Loucy (cell line): ENCODE results near the gene ASTN2.

Experiments
- H2AFZ ChIP-seq: fragments of 200-600 bp; sonication (generic); 2 replicates; pipeline ENCODE4 v1.6.0; 2016; ENCODE audit warnings: antibody characterized with exemption, mild to moderate bottlenecking, low read length, moderate library complexity
- H3F3A ChIP-seq: fragments of 200-600 bp; 2 replicates; pipeline ENCODE4 v1.6.0; 2016; ENCODE audit warnings: antibody characterized with exemption, low read depth, mild to moderate bottlenecking
- H3K27me3 ChIP-seq: fragments of 200-600 bp; sonication (generic); 2 replicates; pipeline ENCODE4 v1.6.1; 2014; ENCODE audit warnings: low read length, mild to moderate bottlenecking; ENCODE audit not compliant: insufficient read depth, poor library complexity, severe bottlenecking
- H3K36me3 ChIP-seq: fragments of 200-600 bp; sonication (generic); 2 replicates; pipeline ENCODE4 v1.6.1; 2016; ENCODE audit warnings: low read length; ENCODE audit not compliant: insufficient read depth
- H3K4me1 ChIP-seq: fragments of 200-600 bp; sonication (generic); 2 replicates; pipeline ENCODE4 v1.5.1; 2014; ENCODE audit warnings: low read length, mild to moderate bottlenecking; ENCODE audit not compliant: insufficient read depth, poor library complexity, severe bottlenecking
- H3K4me2 ChIP-seq: fragments of 200-600 bp; sonication (generic); 2 replicates; pipeline ENCODE4 v1.6.0; 2014; ENCODE audit warnings: antibody characterized with exemption, low read length, low read depth, mild to moderate bottlenecking; ENCODE audit not compliant: poor library complexity, severe bottlenecking
- H3K4me3 ChIP-seq: fragments of 200-600 bp; sonication (generic); 2 replicates; pipeline ENCODE4 v1.5.1; 2014; ENCODE audit warnings: low read length, mild to moderate bottlenecking, mixed read lengths; ENCODE audit not compliant: poor library complexity, severe bottlenecking
- H3K79me2 ChIP-seq: fragments of 200-600 bp; sonication (generic); 2 replicates; pipeline ENCODE4 v1.6.1; 2014; ENCODE audit warnings: low read length; ENCODE audit not compliant: insufficient read depth
- H3K9ac ChIP-seq: fragments of 200-600 bp; sonication (generic); 2 replicates; pipeline ENCODE4 v1.6.0; 2014; ENCODE audit warnings: mild to moderate bottlenecking, low read depth, low read length, moderate library complexity; ENCODE audit not compliant: poor library complexity, severe bottlenecking
- H3K9me2 ChIP-seq: fragments of 200-600 bp; sonication (generic); replicated peaks from 2 replicates; pipeline ENCODE4 v1.6.1; 2016; ENCODE audit warnings: low read depth, low read length, mixed read lengths
- H3K9me3 ChIP-seq: fragments of 200-600 bp; sonication (generic); 2 replicates; pipeline ENCODE4 v1.6.1; 2014; ENCODE audit warnings: mild to moderate bottlenecking, antibody characterized with exemption, low read length, low read depth; ENCODE audit not compliant: insufficient read depth
- H4K20me1 ChIP-seq: fragments of 200-600 bp; sonication (generic); 2 replicates; pipeline ENCODE4 v1.6.0; 2014; ENCODE audit warnings: antibody characterized with exemption, low read length, mild to moderate bottlenecking; ENCODE audit not compliant: insufficient read depth, poor library complexity, severe bottlenecking
- EZH2phosphoT487 ChIP-seq: fragments of 200-600 bp; IDR thresholded peaks from 2 replicates; pipeline ENCODE4 v1.6.1; 2018; ENCODE audit warnings: antibody characterized with exemption, mild to moderate bottlenecking, moderate library complexity, borderline replicate concordance
- TF ChIP-seq, protein P1 (sequence below): fragments of 200-600 bp; sonication (generic); conservative IDR thresholded peaks from 2 replicates; pipeline ENCODE4 v1.5.1; 2014; ENCODE audit warnings: mild to moderate bottlenecking, antibody characterized with exemption, low read length

ASTN2 gene

DNA sequence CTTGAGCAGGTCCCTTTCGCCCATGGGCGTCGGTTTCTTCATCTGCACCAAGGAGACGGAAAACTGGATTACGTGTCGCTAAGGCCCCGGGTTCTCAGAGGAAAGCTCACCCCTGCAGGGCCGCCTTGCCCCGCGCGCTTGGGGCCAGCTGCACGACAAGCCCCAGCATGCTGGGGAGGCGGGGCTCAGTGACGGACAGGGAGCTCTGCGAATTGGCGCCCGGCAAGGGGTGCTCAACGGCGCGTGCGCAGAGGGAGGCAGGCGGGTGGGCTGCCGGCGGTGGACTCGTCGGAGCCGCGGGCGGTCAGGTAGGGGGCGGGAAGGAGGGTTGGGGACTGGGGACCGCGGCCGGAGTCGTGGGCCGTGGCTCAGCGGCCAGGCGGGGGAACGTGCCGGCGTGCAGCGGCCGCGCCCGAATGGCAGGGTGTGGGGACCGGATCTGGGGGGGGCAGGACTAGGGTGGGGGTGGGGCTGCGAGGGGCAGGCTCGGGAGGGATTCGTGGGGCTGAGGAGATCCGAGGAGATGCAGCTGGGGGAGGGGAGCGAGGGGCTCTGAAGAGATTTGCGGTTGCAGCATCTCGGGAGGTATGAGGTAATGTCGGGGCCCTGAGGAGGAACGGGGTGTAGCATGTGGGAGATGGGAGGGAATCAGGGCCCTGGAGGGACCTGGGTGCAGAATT is 727.6 kb downstream of the ASTN2 start, which contains the start of gene TRIM32:
Gene TRIM32, plus strand, starts transcription at position 232 of the 680 bp plus-strand sequence. CDS start 10,438 bp downstream, outside the sequence.
- H3K9ac ChIP-seq: peak within 1 kb of the TSS; percentile 83

DNA sequence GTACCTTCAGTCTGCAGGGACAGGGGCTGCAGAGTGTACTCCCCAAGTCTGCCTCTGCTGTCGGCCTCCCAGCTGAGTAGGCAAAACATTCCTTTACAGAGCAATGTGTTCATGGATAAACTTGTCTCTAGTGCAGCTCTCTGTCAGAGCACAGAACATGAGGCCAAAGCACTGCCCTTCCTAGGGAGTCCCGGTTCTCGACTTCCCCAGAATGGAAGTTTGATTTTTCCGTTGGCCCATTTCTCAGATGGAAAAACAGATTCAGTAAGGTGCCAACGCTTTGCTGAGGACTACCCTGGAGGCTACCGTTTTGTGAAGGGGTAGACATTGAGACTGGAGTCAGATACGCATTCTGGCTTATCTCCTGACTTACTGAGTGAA is 728.2 kb downstream of the ASTN2 start:
- Histone ChIP-seq H3K9ac (peak overlapping the region; percentile 83), H3F3A (no peaks in the 10 kb centered on the region), H3K79me2 (peaks cover 19% of the 10 kb centered on the region), H3K36me3 (no peaks in the 10 kb centered on the region), H3K27me3 (no peaks in the 10 kb centered on the region), H4K20me1 (peaks cover 3% of the 10 kb centered on the region), H3K9me2 (no peaks in the 10 kb centered on the region), H3K4me2 (peak overlapping the region; percentile 84), H3K9me3 (peaks cover 3% of the 10 kb centered on the region; the same call in 1 of the 2 replicates), H3K4me1 (peaks cover 45% of the 10 kb centered on the region), H2AFZ (peak overlapping the region; percentile 76), H3K4me3 (peak overlapping the region; percentile 95)
- TF ChIP-seq, protein P1, sequence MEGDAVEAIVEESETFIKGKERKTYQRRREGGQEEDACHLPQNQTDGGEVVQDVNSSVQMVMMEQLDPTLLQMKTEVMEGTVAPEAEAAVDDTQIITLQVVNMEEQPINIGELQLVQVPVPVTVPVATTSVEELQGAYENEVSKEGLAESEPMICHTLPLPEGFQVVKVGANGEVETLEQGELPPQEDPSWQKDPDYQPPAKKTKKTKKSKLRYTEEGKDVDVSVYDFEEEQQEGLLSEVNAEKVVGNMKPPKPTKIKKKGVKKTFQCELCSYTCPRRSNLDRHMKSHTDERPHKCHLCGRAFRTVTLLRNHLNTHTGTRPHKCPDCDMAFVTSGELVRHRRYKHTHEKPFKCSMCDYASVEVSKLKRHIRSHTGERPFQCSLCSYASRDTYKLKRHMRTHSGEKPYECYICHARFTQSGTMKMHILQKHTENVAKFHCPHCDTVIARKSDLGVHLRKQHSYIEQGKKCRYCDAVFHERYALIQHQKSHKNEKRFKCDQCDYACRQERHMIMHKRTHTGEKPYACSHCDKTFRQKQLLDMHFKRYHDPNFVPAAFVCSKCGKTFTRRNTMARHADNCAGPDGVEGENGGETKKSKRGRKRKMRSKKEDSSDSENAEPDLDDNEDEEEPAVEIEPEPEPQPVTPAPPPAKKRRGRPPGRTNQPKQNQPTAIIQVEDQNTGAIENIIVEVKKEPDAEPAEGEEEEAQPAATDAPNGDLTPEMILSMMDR: no peak
- no peak for TF ChIP-seq EZH2phosphoT487

More for the DNA sequence above, 727.6 kb downstream of the ASTN2 start, which contains the start of gene TRIM32:
- no peaks in the 10 kb centered on the region for H3K27me3 ChIP-seq
- H3K9me3 ChIP-seq: peaks cover 3% of the 10 kb centered on the region; the same call in 1 of the 2 replicates
- peak within 1 kb of the TSS; percentile 95 for H3K4me2 ChIP-seq
- H4K20me1 ChIP-seq: peaks cover 3% of the 10 kb centered on the region
- no peaks in the 10 kb centered on the region for H3K36me3 ChIP-seq
- H3F3A ChIP-seq: no peaks in the 10 kb centered on the region
- H3K79me2 ChIP-seq: peaks cover 19% of the 10 kb centered on the region
- TF ChIP-seq EZH2phosphoT487: no peak
- TF ChIP-seq, protein P1: no peak
- H3K4me1 ChIP-seq: peaks cover 50% of the 10 kb centered on the region
- peak within 1 kb of the TSS; percentile 95 for H3K4me3 ChIP-seq
- H3K9me2 ChIP-seq: no peaks in the 10 kb centered on the region
- H2AFZ ChIP-seq: peak within 1 kb of the TSS; percentile 76

DNA sequence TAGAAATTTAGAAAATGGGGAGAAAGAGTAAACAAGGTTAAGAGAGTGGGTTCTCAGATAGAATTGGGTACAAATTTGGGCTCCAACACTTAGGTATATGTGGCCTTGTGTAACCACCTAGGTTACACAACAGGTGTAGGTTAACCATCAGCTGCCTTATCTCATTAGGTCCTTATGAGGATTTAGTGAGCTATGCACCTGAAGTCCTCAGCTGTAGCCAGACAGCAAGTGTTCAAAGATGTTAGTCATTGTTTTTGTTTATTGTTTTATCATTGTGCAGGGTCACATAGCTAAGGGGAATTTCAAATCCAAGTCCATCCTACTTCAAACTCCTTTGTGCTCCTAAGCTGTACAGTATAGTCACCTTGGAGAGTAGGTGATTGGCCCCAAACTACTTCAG is 728.7 kb downstream of the ASTN2 start:
- Histone ChIP-seq H3K9ac (peak overlapping the region; percentile 83), H3K9me3 (peaks cover 3% of the 10 kb centered on the region; the same call in 1 of the 2 replicates), H3F3A (no peaks in the 10 kb centered on the region), H3K4me2 (peak overlapping the region; percentile 84), H4K20me1 (peaks cover 3% of the 10 kb centered on the region), H3K9me2 (no peaks in the 10 kb centered on the region), H3K4me1 (peaks cover 40% of the 10 kb centered on the region), H3K4me3 (peak overlapping the region; percentile 95), H2AFZ (0 out of 2 replicates have a peak overlapping the region, but pooled peaks have one; percentile 76), H3K79me2 (peaks cover 19% of the 10 kb centered on the region), H3K27me3 (no peaks in the 10 kb centered on the region), H3K36me3 (no peaks in the 10 kb centered on the region)
- TF ChIP-seq, protein P1: no peak
- TF ChIP-seq EZH2phosphoT487: no peak
